Fibroblast of lung (primary cell): ENCODE results near the gene MTA1.

ENCODE experiments used
- EZH2 ChIP-seq: IDR thresholded peaks from 2 replicates; pipeline ENCODE4 v1.5.1; 2012; ENCODE audit warnings: low read length, control low read depth, mild to moderate bottlenecking; ENCODE audit errors: missing control alignments
- TF ChIP-seq, protein P1 (sequence below), 2 donors: IDR thresholded peaks in 1 of 2; conservative IDR thresholded peaks in 1 of 2; 1 replicate in 1 of 2; 2 replicates in 1 of 2; pipeline ENCODE4 v1.5.1; 2011 to 2012; ENCODE audit warnings: low read length in 2 of 2, control low read depth in 1 of 2, inconsistent platforms in 1 of 2, low read depth in 1 of 2, mild to moderate bottlenecking in 1 of 2

DNA sequence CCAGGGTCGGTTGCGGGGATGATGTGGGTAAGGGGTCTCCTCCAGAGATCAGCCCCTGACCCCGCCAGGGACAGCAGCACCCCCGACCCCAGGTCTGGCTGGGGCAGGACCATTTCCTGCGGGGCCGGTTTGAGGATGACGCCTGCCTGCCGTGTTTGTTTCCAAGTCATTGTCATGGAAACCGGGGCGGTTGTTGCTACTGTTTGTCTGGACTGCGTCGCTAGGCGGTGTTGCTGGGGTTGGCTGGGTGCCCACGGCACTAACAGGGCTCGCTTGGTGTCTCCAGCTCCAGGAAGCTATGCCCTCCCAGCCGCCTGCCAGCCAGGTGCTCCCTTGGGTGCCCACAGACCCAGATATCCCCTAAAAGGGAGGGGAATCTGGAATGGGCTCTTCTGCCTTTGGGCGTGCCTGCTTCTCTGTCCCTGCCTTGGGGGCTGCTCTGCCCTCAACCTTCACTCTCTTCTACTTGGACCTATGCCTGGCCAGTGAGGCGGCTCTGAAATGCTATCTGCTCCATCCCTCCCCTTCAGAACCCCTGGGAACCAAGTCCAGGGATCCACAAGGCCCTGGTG, 62.3 kb downstream of the MTA1 start:
- TF ChIP-seq, protein P1, sequence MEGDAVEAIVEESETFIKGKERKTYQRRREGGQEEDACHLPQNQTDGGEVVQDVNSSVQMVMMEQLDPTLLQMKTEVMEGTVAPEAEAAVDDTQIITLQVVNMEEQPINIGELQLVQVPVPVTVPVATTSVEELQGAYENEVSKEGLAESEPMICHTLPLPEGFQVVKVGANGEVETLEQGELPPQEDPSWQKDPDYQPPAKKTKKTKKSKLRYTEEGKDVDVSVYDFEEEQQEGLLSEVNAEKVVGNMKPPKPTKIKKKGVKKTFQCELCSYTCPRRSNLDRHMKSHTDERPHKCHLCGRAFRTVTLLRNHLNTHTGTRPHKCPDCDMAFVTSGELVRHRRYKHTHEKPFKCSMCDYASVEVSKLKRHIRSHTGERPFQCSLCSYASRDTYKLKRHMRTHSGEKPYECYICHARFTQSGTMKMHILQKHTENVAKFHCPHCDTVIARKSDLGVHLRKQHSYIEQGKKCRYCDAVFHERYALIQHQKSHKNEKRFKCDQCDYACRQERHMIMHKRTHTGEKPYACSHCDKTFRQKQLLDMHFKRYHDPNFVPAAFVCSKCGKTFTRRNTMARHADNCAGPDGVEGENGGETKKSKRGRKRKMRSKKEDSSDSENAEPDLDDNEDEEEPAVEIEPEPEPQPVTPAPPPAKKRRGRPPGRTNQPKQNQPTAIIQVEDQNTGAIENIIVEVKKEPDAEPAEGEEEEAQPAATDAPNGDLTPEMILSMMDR (conservative IDR thresholded peaks at IDR 0.05 in 1 of 2, IDR thresholded peaks at IDR 0.05 in 1 of 2; ENCODE audit: low read depth in 1 of 2, low read length in 2 of 2) = peak; percentile 24 to 27
- TF ChIP-seq EZH2 = no peak
